Heart left ventricle (tissue), 13 donors: ENCODE measurements around the gene ACAN.

Experiments
- CTCF ChIP-seq, 12 donors: fragments of 200-600 bp; sonication (generic) in 4 of 12; IDR thresholded peaks; one replicate each; pipeline versions ENCODE4 v1.5.0 to v1.8.0; 2018 to 2022; ENCODE audit warnings: antibody characterized with exemption in 12 of 12, mild to moderate bottlenecking in 5 of 12
- POLR2A ChIP-seq, 2 donors: fragments of 450-650 bp; IDR thresholded peaks; one replicate each; pipeline ENCODE4 v1.6.1; 2017; ENCODE audit warnings: antibody characterized with exemption in 2 of 2, mild to moderate bottlenecking in 2 of 2, moderate library complexity in 2 of 2
- donor health status: ischemic (EF 13 %, LVEDD 7.1; RV severe dilation, severe dysfunction).
- donor health status: DM: no; HTN: yes; CAD: no.
- donor health status: DM: no; HTN: no; CAD: no.
- donor health status: ischemic (EF 25% LVEDD 6.9; RV normal size, moderate dysfunction).
- donor health status: ischemic (EF 25% LVEDD 5.7; RV mildly dilated, moderate dysfunction).
- donor health status: ischemic (EF 35%, LVEDD 5.7; RV mildly dilated, moderate dysfunction).
- donor health status: nonischemic (EF 11% LVEDD 7.7; RV severe dilation, severe dysfunction).
- donor health status: DM: yes; HTN: yes; CAD: no.
- donor health status: PGD.
- donor health status: ischemic (EF 29% LVEDD 5.4; RV normal size, mild dysfunction).
- donor health status: nonischemic (EF 23%, LVEDD 6.1; RV moderate dilation, normal function).

- no peak for TF ChIP-seq CTCF (IDR thresholded peaks at IDR 0.05)
- no peak for TF ChIP-seq POLR2A (IDR thresholded peaks at IDR 0.05)
These were observed 99.6 kb downstream of the ACAN start for GRCh38 chr15:88902846-88903245.
